Testis (tissue), 2 donors: ENCODE data around the gene PASD1.

ENCODE experiments used
- CTCF ChIP-seq, 3 experiments: fragments of 450-650 bp in 2 of 3; fragments of 200-600 bp in 1 of 3; sonication (generic) in 1 of 3; IDR thresholded peaks; one replicate each; pipeline ENCODE4 v1.5.1; 2016 to 2019; ENCODE audit warnings: antibody characterized with exemption in 3 of 3, mild to moderate bottlenecking in 2 of 3, moderate library complexity in 1 of 3
- POLR2A ChIP-seq: fragments of 450-650 bp; IDR thresholded peaks from one replicate; pipeline ENCODE4 v1.6.1; 2017; ENCODE audit warnings: antibody characterized with exemption, mild to moderate bottlenecking, moderate library complexity

- TF ChIP-seq POLR2A: no peak
- TF ChIP-seq CTCF (IDR thresholded peaks at IDR 0.05): no peak
Observed at GRCh38 chrX:151710457-151710856, 147.0 kb downstream of the PASD1 start.
